ENCODE results near the gene SYT11. TPM values are rescaled to one million over a fixed set of nuclear protein-coding genes. Genes with fewer than 3 reads are reported as not detected.

SYT11 gene
- total RNA-seq, 1 experiment from 2014 or later, result 6.1 TPM

DNA sequence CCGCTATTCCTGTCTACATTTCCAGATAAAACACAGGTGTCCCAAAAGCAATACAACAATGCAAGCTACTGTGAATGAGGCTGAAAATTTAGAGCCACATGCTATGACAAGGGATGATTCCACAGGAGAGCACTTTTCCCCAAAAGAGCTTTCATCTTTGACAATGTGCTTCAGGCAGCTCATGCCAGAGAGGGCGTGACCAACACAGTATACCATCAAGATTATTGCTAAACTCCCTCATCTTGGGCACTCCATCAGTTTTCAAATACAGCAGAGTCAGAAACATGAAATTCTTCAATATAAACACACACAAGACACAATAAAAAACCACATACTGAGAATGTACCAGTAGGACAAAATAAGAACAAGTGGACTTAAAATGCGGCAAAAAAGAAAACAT lies 9.0 kb upstream of the SYT11 start:
- Mint-ChIP-seq H3K4me3 (no peak overlapping the region), H3K9me3 (no peaks in the 10 kb centered on the region), H3K4me1 (peaks cover 7% of the 10 kb centered on the region), H3K36me3 (peaks cover 70% of the 10 kb centered on the region), H3K27me3 (ENCODE audit: low read depth) (no peaks in the 10 kb centered on the region), H3K27ac (peak overlapping the region; percentile 59; the same call in 1 of the 2 replicates)
- CTCF ChIA-PET, result interaction anchor here (1.0 kb wide), 1 partner anchor 128 kb away, joined by 4 read pairs; the partner anchor contains the start of gene ARHGEF2
- no peak for ATAC-seq
- TF ChIP-seq ATF1 (CRISPR knock-in tag; IDR thresholded peaks at IDR 0.05), result no peak
- TF ChIP-seq, protein P1, sequence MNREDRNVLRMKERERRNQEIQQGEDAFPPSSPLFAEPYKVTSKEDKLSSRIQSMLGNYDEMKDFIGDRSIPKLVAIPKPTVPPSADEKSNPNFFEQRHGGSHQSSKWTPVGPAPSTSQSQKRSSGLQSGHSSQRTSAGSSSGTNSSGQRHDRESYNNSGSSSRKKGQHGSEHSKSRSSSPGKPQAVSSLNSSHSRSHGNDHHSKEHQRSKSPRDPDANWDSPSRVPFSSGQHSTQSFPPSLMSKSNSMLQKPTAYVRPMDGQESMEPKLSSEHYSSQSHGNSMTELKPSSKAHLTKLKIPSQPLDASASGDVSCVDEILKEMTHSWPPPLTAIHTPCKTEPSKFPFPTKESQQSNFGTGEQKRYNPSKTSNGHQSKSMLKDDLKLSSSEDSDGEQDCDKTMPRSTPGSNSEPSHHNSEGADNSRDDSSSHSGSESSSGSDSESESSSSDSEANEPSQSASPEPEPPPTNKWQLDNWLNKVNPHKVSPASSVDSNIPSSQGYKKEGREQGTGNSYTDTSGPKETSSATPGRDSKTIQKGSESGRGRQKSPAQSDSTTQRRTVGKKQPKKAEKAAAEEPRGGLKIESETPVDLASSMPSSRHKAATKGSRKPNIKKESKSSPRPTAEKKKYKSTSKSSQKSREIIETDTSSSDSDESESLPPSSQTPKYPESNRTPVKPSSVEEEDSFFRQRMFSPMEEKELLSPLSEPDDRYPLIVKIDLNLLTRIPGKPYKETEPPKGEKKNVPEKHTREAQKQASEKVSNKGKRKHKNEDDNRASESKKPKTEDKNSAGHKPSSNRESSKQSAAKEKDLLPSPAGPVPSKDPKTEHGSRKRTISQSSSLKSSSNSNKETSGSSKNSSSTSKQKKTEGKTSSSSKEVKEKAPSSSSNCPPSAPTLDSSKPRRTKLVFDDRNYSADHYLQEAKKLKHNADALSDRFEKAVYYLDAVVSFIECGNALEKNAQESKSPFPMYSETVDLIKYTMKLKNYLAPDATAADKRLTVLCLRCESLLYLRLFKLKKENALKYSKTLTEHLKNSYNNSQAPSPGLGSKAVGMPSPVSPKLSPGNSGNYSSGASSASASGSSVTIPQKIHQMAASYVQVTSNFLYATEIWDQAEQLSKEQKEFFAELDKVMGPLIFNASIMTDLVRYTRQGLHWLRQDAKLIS (CRISPR knock-in tag; IDR thresholded peaks at IDR 0.05; ENCODE audit: borderline replicate concordance), result no peak
- TF ChIP-seq, protein P2, sequence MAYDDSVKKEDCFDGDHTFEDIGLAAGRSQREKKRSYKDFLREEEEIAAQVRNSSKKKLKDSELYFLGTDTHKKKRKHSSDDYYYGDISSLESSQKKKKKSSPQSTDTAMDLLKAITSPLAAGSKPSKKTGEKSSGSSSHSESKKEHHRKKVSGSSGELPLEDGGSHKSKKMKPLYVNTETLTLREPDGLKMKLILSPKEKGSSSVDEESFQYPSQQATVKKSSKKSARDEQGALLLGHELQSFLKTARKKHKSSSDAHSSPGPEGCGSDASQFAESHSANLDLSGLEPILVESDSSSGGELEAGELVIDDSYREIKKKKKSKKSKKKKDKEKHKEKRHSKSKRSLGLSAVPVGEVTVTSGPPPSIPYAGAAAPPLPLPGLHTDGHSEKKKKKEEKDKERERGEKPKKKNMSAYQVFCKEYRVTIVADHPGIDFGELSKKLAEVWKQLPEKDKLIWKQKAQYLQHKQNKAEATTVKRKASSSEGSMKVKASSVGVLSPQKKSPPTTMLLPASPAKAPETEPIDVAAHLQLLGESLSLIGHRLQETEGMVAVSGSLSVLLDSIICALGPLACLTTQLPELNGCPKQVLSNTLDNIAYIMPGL (CRISPR knock-in tag; IDR thresholded peaks at IDR 0.05), result no peak
- no peak for TF ChIP-seq NFATC4 (CRISPR knock-in tag; IDR thresholded peaks at IDR 0.05)
- TF ChIP-seq ZBTB21 (CRISPR knock-in tag; IDR thresholded peaks at IDR 0.05; ENCODE audit: borderline replicate concordance), result no peak
- no peak for TF ChIP-seq ZNF219 (CRISPR knock-in tag; IDR thresholded peaks at IDR 0.05; ENCODE audit: borderline replicate concordance)
- TF ChIP-seq, protein P3, sequence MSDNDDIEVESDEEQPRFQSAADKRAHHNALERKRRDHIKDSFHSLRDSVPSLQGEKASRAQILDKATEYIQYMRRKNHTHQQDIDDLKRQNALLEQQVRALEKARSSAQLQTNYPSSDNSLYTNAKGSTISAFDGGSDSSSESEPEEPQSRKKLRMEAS (CRISPR knock-in tag; IDR thresholded peaks at IDR 0.05), result no peak
- TF ChIP-seq, protein P4, sequence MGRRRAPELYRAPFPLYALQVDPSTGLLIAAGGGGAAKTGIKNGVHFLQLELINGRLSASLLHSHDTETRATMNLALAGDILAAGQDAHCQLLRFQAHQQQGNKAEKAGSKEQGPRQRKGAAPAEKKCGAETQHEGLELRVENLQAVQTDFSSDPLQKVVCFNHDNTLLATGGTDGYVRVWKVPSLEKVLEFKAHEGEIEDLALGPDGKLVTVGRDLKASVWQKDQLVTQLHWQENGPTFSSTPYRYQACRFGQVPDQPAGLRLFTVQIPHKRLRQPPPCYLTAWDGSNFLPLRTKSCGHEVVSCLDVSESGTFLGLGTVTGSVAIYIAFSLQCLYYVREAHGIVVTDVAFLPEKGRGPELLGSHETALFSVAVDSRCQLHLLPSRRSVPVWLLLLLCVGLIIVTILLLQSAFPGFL (CRISPR knock-in tag; IDR thresholded peaks at IDR 0.05; ENCODE audit: borderline replicate concordance), result no peak
- no peak for TF ChIP-seq TEAD4 (CRISPR knock-in tag; IDR thresholded peaks at IDR 0.05)
- no peak for TF ChIP-seq MYBL2 (CRISPR knock-in tag; IDR thresholded peaks at IDR 0.05)
- POLR2A ChIA-PET, result interaction anchor here (0.6 kb wide), 1 partner anchor 113 kb away, joined by 3 read pairs; no protein-coding TSS in a partner anchor
- DNase-seq (ENCODE audit: low spot score), result no peak

DNA sequence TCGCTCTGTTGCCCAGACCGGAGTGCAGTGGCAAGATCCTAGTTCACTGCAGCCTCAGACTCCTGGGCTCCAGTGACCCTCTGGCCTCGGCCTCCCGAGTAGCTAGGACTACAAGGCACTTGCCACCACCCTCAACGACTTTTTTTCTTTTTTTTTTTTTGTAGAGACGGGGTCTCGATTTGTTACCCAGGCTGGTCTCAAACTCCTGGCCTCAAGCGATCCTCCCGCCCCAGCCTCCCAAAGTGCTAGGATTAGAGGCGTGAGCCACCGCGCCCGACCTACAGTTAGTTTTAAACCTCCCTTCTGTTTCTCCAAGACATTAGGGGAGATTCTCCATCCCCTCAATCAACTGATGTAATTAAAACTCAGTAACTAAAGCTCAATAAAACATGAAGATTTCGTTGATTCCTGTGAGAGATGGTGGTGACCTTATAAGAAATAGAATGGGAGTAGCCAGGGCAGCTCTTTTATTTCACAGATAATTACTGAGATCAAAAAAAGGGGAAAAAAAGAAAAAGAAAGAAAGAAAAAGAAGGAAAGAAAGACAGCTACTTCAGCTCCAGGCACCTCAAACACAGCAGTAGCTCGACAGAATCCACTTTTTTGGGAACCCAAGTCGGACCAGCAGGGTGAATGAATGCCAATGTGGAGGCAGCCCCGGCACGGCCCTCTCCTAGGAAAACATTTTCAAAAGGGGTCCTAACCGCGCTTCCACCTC lies 3.0 kb upstream of the SYT11 start:
- peak overlapping the region; percentile 99 for H3K27ac Mint-ChIP-seq
- DNase-seq (ENCODE audit: low spot score), result no peak
- peaks cover 33% of the 10 kb centered on the region for H3K36me3 Mint-ChIP-seq
- ATAC-seq, result no peak
- no peaks in the 10 kb centered on the region; the same call in 1 of the 2 replicates for H3K27me3 Mint-ChIP-seq (ENCODE audit: low read depth)
- TF ChIP-seq EMX1 (CRISPR knock-in tag; IDR thresholded peaks at IDR 0.05), result no peak
- CTCF ChIA-PET, result interaction anchor here (1.2 kb wide), 1 partner anchor 133 kb away, joined by 4 read pairs; no protein-coding TSS in a partner anchor
- H3K4me1 Mint-ChIP-seq, result peaks cover 20% of the 10 kb centered on the region
- H3K9me3 Mint-ChIP-seq, result no peaks in the 10 kb centered on the region
- POLR2A ChIA-PET, result no interaction called here
- H3K4me3 Mint-ChIP-seq, result peak overlapping the region; percentile 99

DNA sequence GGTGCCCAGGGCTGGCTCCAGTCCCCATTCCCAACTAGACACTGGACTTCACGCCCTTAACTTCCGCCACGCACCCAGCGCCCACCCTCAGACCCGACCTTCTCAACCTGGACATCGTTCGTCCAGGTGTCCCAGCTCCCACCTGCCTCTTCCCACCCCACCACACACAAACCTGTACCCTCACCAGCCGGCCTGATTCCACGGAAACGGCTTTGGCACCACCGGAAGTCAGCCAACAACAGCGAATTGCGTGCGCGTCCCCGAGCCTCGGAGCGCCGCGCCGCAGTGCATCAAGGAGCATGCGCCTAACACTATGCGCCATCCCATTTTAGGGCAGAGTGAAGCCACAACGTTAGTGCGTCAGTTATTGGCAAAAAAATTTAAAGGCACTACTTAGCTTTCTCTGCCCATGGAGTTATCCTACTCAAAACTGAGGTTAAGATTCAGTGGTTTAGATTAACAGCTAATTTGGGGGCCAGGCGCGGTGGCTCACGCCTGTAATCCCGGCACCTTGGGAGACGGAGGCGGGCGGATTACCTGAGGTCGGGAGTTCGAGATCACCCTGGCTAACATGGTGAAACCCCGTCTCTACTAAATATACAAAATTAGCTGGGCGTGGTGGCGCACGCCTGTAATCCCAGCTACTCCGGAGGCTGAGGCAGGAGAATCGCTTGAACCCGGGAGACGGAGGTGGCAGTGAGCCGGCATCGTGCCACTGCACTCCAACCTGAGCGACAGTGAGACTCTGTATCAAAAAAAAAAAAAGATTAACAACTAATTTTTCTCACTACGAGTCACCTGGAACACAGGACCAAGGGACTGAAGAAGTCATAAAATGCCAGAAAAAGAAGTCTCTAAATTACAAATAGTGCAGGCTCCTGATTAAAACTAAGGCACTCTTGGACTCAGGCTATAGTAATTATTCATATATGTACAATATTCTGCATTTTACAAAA lies 2.1 kb upstream of the SYT11 start, which contains the start of gene GON4L:
Gene GON4L (minus strand): TSS at position 240 of the 956 bp plus-strand sequence. CDS start 3,434 bp downstream, outside the sequence.
- Mint-ChIP-seq H3K4me1 (peaks cover 20% of the 10 kb centered on the region), H3K36me3 (peaks cover 26% of the 10 kb centered on the region)
- peak; percentile 68 for ATAC-seq
- TF ChIP-seq FOXK1 (CRISPR knock-in tag; IDR thresholded peaks at IDR 0.05) (peak; percentile 91), ZNF317 (CRISPR knock-in tag; IDR thresholded peaks at IDR 0.05; ENCODE audit: borderline replicate concordance, low read depth) (no peak), GABPB1 (CRISPR knock-in tag; IDR thresholded peaks at IDR 0.05) (peak; percentile 73)
- TF ChIP-seq, protein P5, sequence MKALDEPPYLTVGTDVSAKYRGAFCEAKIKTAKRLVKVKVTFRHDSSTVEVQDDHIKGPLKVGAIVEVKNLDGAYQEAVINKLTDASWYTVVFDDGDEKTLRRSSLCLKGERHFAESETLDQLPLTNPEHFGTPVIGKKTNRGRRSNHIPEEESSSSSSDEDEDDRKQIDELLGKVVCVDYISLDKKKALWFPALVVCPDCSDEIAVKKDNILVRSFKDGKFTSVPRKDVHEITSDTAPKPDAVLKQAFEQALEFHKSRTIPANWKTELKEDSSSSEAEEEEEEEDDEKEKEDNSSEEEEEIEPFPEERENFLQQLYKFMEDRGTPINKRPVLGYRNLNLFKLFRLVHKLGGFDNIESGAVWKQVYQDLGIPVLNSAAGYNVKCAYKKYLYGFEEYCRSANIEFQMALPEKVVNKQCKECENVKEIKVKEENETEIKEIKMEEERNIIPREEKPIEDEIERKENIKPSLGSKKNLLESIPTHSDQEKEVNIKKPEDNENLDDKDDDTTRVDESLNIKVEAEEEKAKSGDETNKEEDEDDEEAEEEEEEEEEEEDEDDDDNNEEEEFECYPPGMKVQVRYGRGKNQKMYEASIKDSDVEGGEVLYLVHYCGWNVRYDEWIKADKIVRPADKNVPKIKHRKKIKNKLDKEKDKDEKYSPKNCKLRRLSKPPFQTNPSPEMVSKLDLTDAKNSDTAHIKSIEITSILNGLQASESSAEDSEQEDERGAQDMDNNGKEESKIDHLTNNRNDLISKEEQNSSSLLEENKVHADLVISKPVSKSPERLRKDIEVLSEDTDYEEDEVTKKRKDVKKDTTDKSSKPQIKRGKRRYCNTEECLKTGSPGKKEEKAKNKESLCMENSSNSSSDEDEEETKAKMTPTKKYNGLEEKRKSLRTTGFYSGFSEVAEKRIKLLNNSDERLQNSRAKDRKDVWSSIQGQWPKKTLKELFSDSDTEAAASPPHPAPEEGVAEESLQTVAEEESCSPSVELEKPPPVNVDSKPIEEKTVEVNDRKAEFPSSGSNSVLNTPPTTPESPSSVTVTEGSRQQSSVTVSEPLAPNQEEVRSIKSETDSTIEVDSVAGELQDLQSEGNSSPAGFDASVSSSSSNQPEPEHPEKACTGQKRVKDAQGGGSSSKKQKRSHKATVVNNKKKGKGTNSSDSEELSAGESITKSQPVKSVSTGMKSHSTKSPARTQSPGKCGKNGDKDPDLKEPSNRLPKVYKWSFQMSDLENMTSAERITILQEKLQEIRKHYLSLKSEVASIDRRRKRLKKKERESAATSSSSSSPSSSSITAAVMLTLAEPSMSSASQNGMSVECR (CRISPR knock-in tag; IDR thresholded peaks at IDR 0.05; ENCODE audit: borderline replicate concordance), result peak; percentile 64; the same call in 1 of the 2 replicates

More for the DNA sequence above, 2.1 kb upstream of the SYT11 start, which contains the start of gene GON4L:
- Mint-ChIP-seq H3K9me3 (no peaks in the 10 kb centered on the region), H3K27ac (peak within 1 kb of the TSS; percentile 99), H3K4me3 (peak within 1 kb of the TSS; percentile 99), H3K27me3 (ENCODE audit: low read depth) (no peaks in the 10 kb centered on the region; the same call in 1 of the 2 replicates)
- peak; percentile 78 for DNase-seq (ENCODE audit: low spot score)
- POLR2A ChIA-PET, result interaction anchor here (0.6 kb wide), 1 partner anchor 12 kb away, joined by 10 read pairs; no protein-coding TSS in a partner anchor
- CTCF ChIA-PET, result interaction anchor here (1.2 kb wide), 1 partner anchor 132 kb away, joined by 4 read pairs; no protein-coding TSS in a partner anchor
